HG02798 (cell line): ENCODE measurements around the gene MGAT1.
"Not testable (repeated sequence)": the region's sequence is repeated elsewhere in the genome, so short reads cannot be mapped to it uniquely, and the experiment has no call there.

Experiments
- ATAC-seq: cut with Tn5 transposase; IDR thresholded peaks from one replicate; pipeline ENCODE4 v1.9.1; 2021; ENCODE audit warnings: mild to moderate bottlenecking; ENCODE audit not compliant: unreplicated experiment, poor library complexity

MGAT1 gene

DNA sequence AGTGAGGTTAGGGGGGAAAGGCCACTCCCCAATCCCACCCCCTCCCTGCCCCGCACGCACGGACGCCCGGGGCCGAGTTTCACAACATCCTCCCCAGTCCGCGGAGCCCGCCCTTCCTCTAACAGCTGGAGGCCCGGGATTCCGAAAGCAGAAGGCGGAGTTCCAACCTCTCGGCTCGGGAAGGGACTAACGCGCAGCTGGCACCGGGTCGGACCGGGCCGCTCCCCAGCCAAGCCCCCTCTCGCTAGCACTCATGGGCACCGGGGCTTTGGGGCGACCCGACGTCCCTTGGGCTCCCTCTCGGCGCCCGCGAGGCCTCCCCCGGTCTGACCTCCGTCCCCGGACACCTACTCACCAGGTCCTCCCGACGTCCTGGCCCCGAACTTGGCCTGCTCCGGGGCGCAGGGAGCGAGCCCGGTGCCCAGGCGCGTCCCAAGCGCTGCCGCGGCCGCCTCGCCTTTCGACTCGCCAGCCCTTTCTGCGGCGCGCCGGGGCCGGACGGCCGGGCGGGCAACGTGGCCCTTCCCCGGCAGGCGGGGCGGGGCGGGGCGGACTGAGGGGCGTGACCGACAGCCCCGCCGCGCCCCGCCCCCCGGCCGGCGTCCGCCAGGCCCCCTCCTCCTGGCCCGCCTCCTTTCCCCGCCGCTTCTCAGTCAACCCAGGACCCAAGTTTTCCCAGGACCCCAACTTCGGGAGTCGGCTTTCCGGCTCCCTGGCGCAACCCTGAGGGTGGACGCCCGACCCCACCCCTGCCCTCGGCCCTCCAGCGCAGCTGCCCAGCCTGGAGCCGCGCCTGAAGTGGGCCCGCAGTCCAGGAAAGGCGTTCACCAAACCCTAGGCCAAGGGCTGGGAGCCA is at the start of gene MGAT1:
MGAT1 (minus strand) TSS at position 482 of the 856 bp plus-strand sequence. CDS start 9,835 bp downstream, outside the sequence.
- peak; percentile 53 for ATAC-seq

DNA sequence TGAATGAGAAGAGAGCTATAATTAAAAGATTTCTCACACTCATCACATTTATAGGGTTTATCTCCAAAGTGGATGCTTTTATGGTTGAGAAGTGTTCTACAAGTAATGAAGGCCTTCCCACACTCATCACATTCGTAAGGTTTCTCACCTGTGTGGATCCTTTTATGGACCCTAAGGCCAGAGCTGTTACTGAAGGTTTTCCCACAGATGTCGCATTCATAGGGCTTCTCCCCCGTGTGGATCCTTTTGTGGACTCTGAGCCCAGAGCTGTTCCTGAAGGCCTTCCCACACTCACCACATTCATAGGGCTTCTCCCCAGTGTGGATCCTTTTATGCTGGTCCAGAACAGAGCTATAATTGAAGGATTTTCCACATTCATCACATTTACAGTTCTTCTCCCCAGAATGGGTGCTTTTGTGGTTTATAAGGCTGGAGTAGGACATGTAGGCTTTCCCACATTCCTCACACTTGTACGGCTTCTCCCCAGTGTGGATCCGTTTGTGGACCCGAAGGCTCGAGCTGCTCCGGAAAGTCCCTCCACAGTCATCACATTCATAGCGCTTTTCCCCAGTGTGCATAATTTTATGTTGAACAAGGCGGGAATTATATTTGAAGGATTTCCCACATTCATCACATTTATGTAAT is 48.0 kb upstream of the MGAT1 start:
- ATAC-seq: no peak

DNA sequence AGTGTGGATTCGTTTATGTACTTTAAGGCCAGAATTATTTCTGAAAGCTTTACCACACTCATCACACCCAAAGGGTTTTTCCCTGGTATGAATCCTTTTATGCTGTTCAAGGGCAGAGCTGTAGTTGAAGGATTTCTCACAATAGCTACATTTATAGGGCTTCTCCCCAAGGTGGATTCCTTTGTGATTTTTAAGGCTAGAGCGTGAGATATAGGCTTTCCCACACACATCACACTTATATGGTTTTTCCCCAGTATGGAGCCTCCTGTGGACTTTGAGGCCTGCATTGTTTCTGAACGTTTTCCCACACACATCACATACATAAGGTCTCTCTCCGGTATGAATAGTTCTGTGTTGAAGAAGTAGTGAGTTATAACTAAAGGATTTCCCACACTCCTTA is 47.2 kb upstream of the MGAT1 start:
- ATAC-seq: no peak

DNA sequence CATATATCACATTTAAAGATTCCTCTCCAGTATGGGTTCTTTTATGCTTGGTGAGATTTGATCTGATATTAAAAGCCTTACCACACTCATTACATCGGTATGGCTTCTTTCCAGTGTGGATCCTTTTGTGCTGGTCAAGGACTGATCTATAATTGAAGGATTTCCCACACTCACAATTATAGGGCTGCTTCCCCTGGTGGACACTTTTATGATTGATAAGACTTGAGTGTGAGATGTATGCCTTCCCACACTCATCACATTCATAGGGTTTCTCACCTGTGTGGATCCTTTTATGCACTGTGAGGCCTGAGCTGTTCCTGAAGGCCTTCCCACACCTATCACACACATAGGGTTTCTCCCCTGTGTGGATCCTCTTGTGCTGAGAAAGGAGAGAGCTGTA is 46.3 kb upstream of the MGAT1 start:
- ATAC-seq: no peak

GRCh38 chr5:180848265-180848664 is 45.7 kb upstream of the MGAT1 start:
- no peak for ATAC-seq

GRCh38 chr5:180847026-180847425 is 44.4 kb upstream of the MGAT1 start:
- no peak for ATAC-seq

- no peak for ATAC-seq
These were observed 42.3 kb upstream of the MGAT1 start for GRCh38 chr5:180844858-180845257.

DNA sequence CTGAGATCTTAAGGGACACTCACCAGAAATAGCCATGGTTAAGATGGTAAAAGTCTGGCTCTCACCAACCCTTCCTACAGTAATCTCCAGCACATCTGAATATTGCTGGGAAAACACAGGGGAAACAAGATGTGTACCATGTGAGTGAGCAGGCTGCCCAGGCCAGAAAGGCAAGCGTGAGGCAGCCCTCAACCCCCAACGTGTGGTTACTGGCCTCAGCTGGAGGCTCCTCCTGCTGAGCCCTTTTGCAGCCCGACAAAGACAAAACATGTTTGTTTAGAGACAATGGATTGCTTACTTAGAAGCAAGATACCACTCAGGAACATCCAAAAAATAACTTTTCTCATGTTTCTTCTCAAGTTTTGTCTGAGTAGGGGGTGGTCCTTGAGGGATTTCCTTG is 41.8 kb upstream of the MGAT1 start:
- ATAC-seq: no peak

GRCh38 chr5:180839935-180840334 is 37.3 kb upstream of the MGAT1 start:
- ATAC-seq: no peak

DNA sequence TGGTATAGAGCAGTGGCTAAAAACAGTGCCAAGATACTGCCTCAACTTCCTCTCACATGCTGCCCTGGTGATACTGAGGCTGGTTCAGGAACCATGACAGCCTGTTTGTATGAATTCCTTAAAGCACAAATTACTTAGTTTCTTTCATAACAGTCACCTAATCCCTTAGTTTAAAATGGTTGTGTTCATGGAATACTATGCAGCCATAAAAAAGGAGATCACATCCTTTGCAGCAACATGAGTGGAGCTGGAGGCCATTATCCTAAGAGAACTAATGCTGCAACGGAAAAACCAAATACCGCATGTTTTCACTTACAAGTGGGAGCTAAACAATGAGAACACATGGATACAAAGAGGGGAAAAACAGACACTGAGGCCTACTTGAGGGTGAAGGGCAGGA is 36.6 kb upstream of the MGAT1 start:
- ATAC-seq: no peak

DNA sequence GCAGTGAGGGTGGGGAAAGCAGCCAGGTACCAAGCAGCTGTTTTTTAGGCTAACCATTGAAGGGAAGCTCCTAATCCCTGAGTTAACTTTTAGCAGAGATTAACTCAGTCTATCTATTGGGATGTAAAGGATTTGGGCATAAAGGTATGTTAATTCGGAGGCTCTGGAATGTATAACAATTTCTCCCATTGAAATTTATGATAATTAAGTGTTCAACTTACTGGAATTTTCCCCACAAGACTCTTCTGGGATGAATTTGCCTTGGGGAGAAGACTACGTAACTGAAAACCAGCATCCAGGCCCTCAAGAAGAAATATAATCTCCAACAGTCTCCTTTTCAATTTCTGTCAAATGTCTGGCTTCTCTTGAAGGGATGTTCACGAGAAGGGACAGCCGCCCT is 34.9 kb upstream of the MGAT1 start:
- no peak for ATAC-seq

- peak; percentile 51 for ATAC-seq
These were observed 30.0 kb upstream of the MGAT1 start for GRCh38 chr5:180832638-180833068.

GRCh38 chr5:180831139-180832093 is 28.8 kb upstream of the MGAT1 start:
- ATAC-seq: peak; percentile 79

GRCh38 chr5:180830253-180831138 is 27.9 kb upstream of the MGAT1 start:
- ATAC-seq: peak; percentile 54

- no peak for ATAC-seq
These were observed 27.1 kb upstream of the MGAT1 start for GRCh38 chr5:180829726-180830125.

DNA sequence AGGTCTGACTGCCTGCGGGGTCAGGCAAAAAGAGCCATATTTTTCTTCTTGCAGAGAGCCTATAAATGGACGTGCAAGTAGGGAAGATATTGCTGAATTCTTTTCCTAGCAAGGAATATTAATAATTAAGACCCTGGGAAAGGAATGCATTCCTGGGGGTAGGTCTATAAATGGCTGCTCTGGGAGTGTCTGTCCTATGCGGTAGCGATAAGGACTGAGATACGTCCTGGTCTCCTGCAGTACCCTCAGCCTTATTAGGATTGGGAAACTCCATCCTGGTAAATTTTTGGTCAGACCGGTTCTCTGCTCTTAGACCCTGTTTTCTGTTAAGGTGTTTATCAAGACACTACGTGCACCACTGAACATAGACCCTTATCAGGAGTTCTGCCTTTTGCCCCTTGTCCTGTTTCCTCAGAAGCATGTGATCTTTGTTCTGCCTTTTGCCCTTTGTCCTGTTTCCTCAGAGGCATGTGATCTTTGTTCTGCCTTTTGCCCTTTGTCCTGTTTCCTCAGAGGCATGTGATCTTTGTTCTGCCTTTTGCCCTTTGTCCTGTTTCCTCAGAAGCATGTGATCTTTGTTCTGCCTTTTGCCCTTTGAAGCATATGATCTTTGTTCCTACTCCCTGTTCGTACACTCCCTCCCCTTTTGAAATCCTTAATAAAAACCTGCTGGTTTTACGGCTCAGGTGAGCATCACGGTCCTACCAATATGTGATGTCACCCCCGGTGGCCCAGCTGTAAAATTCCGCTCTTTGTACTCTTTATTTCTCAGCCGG is 26.3 kb upstream of the MGAT1 start:
- ATAC-seq: not testable (repeated sequence)

GRCh38 chr5:180827374-180827773 is 24.8 kb upstream of the MGAT1 start:
- ATAC-seq: not testable (repeated sequence)

GRCh38 chr5:180825768-180826525 is 23.3 kb upstream of the MGAT1 start:
- no peak for ATAC-seq
